Stimulated activated effector memory CD8-positive, alpha-beta T cell treated with anti-CD3 and anti-CD28 coated beads, Interleukin-12 subunit alpha, Interleukin-12 subunit beta, amount 100 ng/mL, for 72 hours (primary cell): ENCODE data around the gene ATP1B3.
"Not testable (repeated sequence)": the region's sequence is repeated elsewhere in the genome, so short reads cannot be mapped to it uniquely, and the experiment has no call there.

Experiments
- ATAC-seq: fragments of 150-1000 bp; cut with Tn5 transposase; 2 replicates; pipeline ENCODE4 v1.10.0; 2021
- DNase-seq, 2 donors: peaks; one replicate each; pipeline ENCODE4 v3.0.0; 2021 to 2022; ENCODE audit warnings: low spot score in 2 of 2
- H3K27ac Mint-ChIP-seq: one replicate; pipeline ENCODE4 v1.8.0; 2022; ENCODE audit warnings: mild to moderate bottlenecking, mixed read lengths
- H3K36me3 Mint-ChIP-seq: one replicate; pipeline ENCODE4 v1.8.0; 2022; ENCODE audit warnings: mild to moderate bottlenecking, mixed read lengths
- H3K4me1 Mint-ChIP-seq: one replicate; pipeline ENCODE4 v1.8.0; 2022; ENCODE audit warnings: mixed read lengths
- H3K4me3 Mint-ChIP-seq: one replicate; pipeline ENCODE4 v1.8.0; 2022; ENCODE audit warnings: mild to moderate bottlenecking, mixed read lengths
- H3K9me3 Mint-ChIP-seq: one replicate; pipeline ENCODE4 v1.8.0; 2022; ENCODE audit warnings: mixed read lengths

Gene ATP1B3

GRCh38 chr3:141972399-141972798 lies 96.0 kb downstream of the ATP1B3 start:
- Mint-ChIP-seq H3K4me1 (no peaks in the 10 kb centered on the region), H3K36me3 (no peaks in the 10 kb centered on the region), H3K4me3 (no peak overlapping the region), H3K27ac (peak overlapping the region; percentile 11), H3K9me3 (no peaks in the 10 kb centered on the region)
- ATAC-seq (no peak), DNase-seq (no peak)

- DNase-seq, ATAC-seq, H3K27ac Mint-ChIP-seq, H3K4me1 Mint-ChIP-seq, H3K9me3 Mint-ChIP-seq, H3K36me3 Mint-ChIP-seq, H3K4me3 Mint-ChIP-seq: not testable (repeated sequence)
Measured at GRCh38 chr3:141974777-141975176, 98.3 kb downstream of the ATP1B3 start.
